Right hindlimb (tissue), 1 donor: ENCODE measurements around the gene NPB.

ENCODE experiments used
- DNase-seq: peaks from one replicate; pipeline ENCODE4 v3.0.0-alpha.2; 2018

Gene NPB

GRCh38 chr17:81942167-81942553 is 40.1 kb downstream of the NPB start:
- no peak for DNase-seq

DNA sequence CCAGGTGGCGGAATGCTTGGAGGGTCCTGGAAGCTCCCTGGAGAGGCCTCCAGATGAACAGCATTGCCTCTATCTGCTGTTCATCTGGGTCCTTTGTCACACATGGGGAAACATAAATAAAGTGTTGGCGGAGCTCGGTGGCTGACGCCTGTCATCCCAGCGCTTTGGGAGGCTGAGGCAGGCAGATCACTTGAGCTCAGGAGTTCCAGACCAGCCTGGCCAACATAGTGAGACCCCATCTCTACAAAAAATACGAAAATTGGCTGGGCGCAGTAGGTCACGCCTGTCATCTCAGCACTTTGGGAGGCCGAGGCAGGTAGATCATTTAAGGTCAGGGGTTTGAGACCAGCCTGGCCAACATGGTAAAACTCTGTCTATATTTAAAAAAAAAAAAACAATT is 42.8 kb downstream of the NPB start:
- DNase-seq: no peak

- no peak for DNase-seq
These were observed 45.2 kb downstream of the NPB start, which contains the start of gene MYADML2 for GRCh38 chr17:81947189-81947588. Gene MYADML2, minus strand, starts transcription at chr17:81947233. Its CDS starts 5,492 bp downstream, at chr17:81941741.

DNA sequence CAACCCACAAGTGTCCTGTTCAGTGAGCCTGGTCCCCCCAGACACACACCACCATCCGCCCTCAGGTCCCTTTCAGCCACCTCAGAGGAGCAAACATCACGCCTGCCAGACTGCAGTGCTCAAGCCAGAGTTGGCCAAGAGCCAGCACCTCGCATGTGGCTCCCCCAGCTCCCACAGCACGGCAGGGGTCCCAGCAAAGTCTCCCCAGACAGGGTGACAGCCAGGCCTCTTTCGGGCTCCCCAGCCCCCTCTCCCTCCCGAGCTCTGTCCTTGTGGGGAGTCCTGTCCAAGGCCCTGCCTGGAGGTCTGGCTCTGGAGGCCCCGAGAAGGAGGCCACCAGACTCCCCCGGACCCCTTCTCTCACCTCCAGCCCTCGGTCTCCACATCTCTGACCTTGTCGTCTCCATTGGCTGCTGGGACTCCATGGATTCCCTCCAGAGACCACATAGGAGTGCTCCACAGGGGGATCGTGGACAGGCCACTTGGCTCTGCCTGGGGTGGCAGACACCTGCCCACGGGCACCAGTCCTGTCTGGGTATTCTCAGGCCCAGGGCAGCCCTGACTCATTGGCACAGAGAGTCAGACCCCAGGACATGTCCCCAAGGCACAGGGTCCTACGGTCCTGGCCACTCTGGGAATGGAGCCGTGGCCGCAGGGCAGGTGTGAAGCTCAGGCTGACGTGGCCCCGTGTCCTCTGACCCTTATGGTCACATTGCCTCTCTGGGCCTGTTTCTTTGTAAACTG is 46.8 kb downstream of the NPB start:
- no peak for DNase-seq

GRCh38 chr17:81950501-81950900 is 48.5 kb downstream of the NPB start:
- no peak for DNase-seq

GRCh38 chr17:81951785-81952684 is 50.0 kb downstream of the NPB start:
- DNase-seq: no peak
